Astrocyte (in vitro differentiated cells and primary cell): Measurements from ENCODE around the gene PHC2. TPM values are rescaled to one million over a fixed set of nuclear protein-coding genes. Genes with fewer than 3 reads are reported as not detected.

Source experiments
- DNase-seq: peaks from one replicate; pipeline ENCODE4 v3.0.0-alpha.2; 2010; ENCODE audit warnings: low read depth
- FAIRE-seq: peaks from 2 replicates; lab custom pipeline; 2011; peaks lifted over from hg19 to GRCh38; lab: Jason Lieb, UNC
- H2AFZ ChIP-seq: 2 replicates; pipeline ENCODE4 v1.6.0; 2012; ENCODE audit warnings: low read depth, low read length, inconsistent platforms
- H3K27ac ChIP-seq: 2 replicates; pipeline ENCODE4 v1.5.1; 2011; ENCODE audit warnings: low read depth, low read length, inconsistent platforms
- H3K27me3 ChIP-seq: 2 replicates; pipeline ENCODE4 v1.6.0; 2011; ENCODE audit warnings: low read length, inconsistent platforms; ENCODE audit not compliant: insufficient read depth
- H3K36me3 ChIP-seq: 2 replicates; pipeline ENCODE4 v1.5.1; 2011; ENCODE audit warnings: low read length, inconsistent platforms; ENCODE audit not compliant: insufficient read depth
- H3K4me1 ChIP-seq: 2 replicates; pipeline ENCODE4 v1.5.1; 2011; ENCODE audit warnings: low read length, inconsistent platforms; ENCODE audit not compliant: insufficient read depth
- H3K4me2 ChIP-seq: 2 replicates; pipeline ENCODE4 v1.6.0; 2012; ENCODE audit warnings: low read length, inconsistent platforms
- H3K4me3 ChIP-seq: 2 replicates; pipeline ENCODE4 v1.5.1; 2011; ENCODE audit warnings: low read depth, mild to moderate bottlenecking, low read length, inconsistent platforms; ENCODE audit not compliant: insufficient read depth
- H3K79me2 ChIP-seq: 2 replicates; pipeline ENCODE4 v1.6.0; 2012; ENCODE audit warnings: mild to moderate bottlenecking, low read length, inconsistent platforms; ENCODE audit not compliant: insufficient read depth
- H3K9ac ChIP-seq: 2 replicates; pipeline ENCODE4 v1.6.0; 2012; ENCODE audit warnings: mild to moderate bottlenecking, low read length, inconsistent platforms
- H3K9me3 ChIP-seq: 2 replicates; pipeline ENCODE4 v1.5.1; 2012; ENCODE audit warnings: low read depth, mild to moderate bottlenecking, low read length, inconsistent platforms; ENCODE audit not compliant: insufficient read depth
- H4K20me1 ChIP-seq: 2 replicates; pipeline ENCODE4 v1.6.0; 2012; ENCODE audit warnings: low read length, inconsistent platforms; ENCODE audit not compliant: insufficient read depth
- H3K27ac Mint-ChIP-seq: one replicate; pipeline ENCODE4 v1.8.0; 2021; ENCODE audit warnings: mild to moderate bottlenecking, mixed read lengths; ENCODE audit not compliant: unreplicated experiment
- H3K27me3 Mint-ChIP-seq: one replicate; pipeline ENCODE4 v1.8.0; 2021; ENCODE audit warnings: low read depth, mixed read lengths; ENCODE audit not compliant: unreplicated experiment
- H3K36me3 Mint-ChIP-seq: one replicate; pipeline ENCODE4 v1.8.0; 2021; ENCODE audit warnings: low read depth, mixed read lengths; ENCODE audit not compliant: unreplicated experiment
- H3K4me1 Mint-ChIP-seq: one replicate; pipeline ENCODE4 v1.8.0; 2021; ENCODE audit warnings: low read depth, mixed read lengths; ENCODE audit not compliant: unreplicated experiment
- H3K4me3 Mint-ChIP-seq: one replicate; pipeline ENCODE4 v1.8.0; 2021; ENCODE audit warnings: mild to moderate bottlenecking, moderate library complexity, mixed read lengths; ENCODE audit not compliant: unreplicated experiment
- H3K9me3 Mint-ChIP-seq: one replicate; pipeline ENCODE4 v1.8.0; 2021; ENCODE audit warnings: mild to moderate bottlenecking, mixed read lengths; ENCODE audit not compliant: unreplicated experiment
- CTCF ChIP-seq: IDR thresholded peaks from 2 replicates; pipeline ENCODE4 v1.5.1; 2011; ENCODE audit warnings: low read depth, mild to moderate bottlenecking, inconsistent platforms, low read length, moderate library complexity; ENCODE audit not compliant: insufficient read depth
- EZH2 ChIP-seq: IDR thresholded peaks from 2 replicates; pipeline ENCODE4 v1.6.1; 2012; ENCODE audit warnings: mild to moderate bottlenecking, low read length, inconsistent platforms; ENCODE audit not compliant: insufficient read depth
- total RNA-seq: library from RNA; stranded (reverse); gene quantifications from 2 replicates; pipeline ENCODE4 v1.2.1, GENCODE V29; 2021

PHC2 gene
- total RNA-seq, 1 donor from 2014 or later = 113 TPM

GRCh38 chr1:33391343-33392078 is 39.4 kb downstream of the PHC2 start:
- no peak for TF ChIP-seq EZH2
- no peak for TF ChIP-seq CTCF
- Histone ChIP-seq H3K79me2 (peaks cover 7% of the 10 kb centered on the region), H4K20me1 (no peaks in the 10 kb centered on the region), H3K4me1 (peaks cover 30% of the 10 kb centered on the region), H3K9me3 (no peaks in the 10 kb centered on the region), H3K36me3 (no peaks in the 10 kb centered on the region), H2AFZ (no peak overlapping the region), H3K27ac (no peak overlapping the region), H3K4me3 (no peak overlapping the region), H3K27me3 (no peaks in the 10 kb centered on the region), H3K4me2 (no peak overlapping the region), H3K9ac (no peak overlapping the region)
- H3K4me1 Mint-ChIP-seq = peaks cover 52% of the 10 kb centered on the region
- H3K9me3 Mint-ChIP-seq = no peaks in the 10 kb centered on the region
- H3K27me3 Mint-ChIP-seq = no peaks in the 10 kb centered on the region
- peaks cover 3% of the 10 kb centered on the region for H3K36me3 Mint-ChIP-seq
- no peak overlapping the region for H3K27ac Mint-ChIP-seq
- no peak for DNase-seq
- FAIRE-seq = no peak
- no peak overlapping the region for H3K4me3 Mint-ChIP-seq

- FAIRE-seq = no peak
- TF ChIP-seq CTCF (no peak), EZH2 (no peak)
- DNase-seq = peak; percentile 86
Observed at GRCh38 chr1:33390542-33390941, 40.4 kb downstream of the PHC2 start.

More at GRCh38 chr1:33390542-33390941, 40.4 kb downstream of the PHC2 start:
- H3K27ac ChIP-seq = peak overlapping the region; percentile 14
- H3K9me3 Mint-ChIP-seq = no peaks in the 10 kb centered on the region
- no peak overlapping the region for H3K9ac ChIP-seq
- H3K4me3 ChIP-seq = no peak overlapping the region
- H3K4me3 Mint-ChIP-seq = no peak overlapping the region
- peaks cover 3% of the 10 kb centered on the region for H3K36me3 Mint-ChIP-seq
- H3K4me2 ChIP-seq = peak overlapping the region; percentile 46
- no peak overlapping the region for H2AFZ ChIP-seq
- H3K36me3 ChIP-seq = no peaks in the 10 kb centered on the region
- no peak overlapping the region for H3K27ac Mint-ChIP-seq
- H4K20me1 ChIP-seq = no peaks in the 10 kb centered on the region
- peaks cover 53% of the 10 kb centered on the region for H3K4me1 Mint-ChIP-seq
- H3K79me2 ChIP-seq = peaks cover 9% of the 10 kb centered on the region
- peaks cover 30% of the 10 kb centered on the region for H3K4me1 ChIP-seq
- no peaks in the 10 kb centered on the region for H3K27me3 ChIP-seq
- no peaks in the 10 kb centered on the region for H3K27me3 Mint-ChIP-seq
- no peaks in the 10 kb centered on the region for H3K9me3 ChIP-seq
